B cell (primary cell): ENCODE results near the gene DOCK7.

Experiments used
- EZH2 ChIP-seq: IDR thresholded peaks from 2 replicates; pipeline ENCODE4 v1.6.1; 2012; ENCODE audit warnings: borderline replicate concordance, low read depth, mild to moderate bottlenecking, moderate library complexity, low read length; ENCODE audit not compliant: insufficient read depth, poor library complexity, severe bottlenecking
- TF ChIP-seq, protein P1 (sequence below): fragments of 200-600 bp; IDR thresholded peaks from one replicate; pipeline ENCODE4 v1.8.0; 2022; ENCODE audit warnings: antibody characterized with exemption, mild to moderate bottlenecking

DNA sequence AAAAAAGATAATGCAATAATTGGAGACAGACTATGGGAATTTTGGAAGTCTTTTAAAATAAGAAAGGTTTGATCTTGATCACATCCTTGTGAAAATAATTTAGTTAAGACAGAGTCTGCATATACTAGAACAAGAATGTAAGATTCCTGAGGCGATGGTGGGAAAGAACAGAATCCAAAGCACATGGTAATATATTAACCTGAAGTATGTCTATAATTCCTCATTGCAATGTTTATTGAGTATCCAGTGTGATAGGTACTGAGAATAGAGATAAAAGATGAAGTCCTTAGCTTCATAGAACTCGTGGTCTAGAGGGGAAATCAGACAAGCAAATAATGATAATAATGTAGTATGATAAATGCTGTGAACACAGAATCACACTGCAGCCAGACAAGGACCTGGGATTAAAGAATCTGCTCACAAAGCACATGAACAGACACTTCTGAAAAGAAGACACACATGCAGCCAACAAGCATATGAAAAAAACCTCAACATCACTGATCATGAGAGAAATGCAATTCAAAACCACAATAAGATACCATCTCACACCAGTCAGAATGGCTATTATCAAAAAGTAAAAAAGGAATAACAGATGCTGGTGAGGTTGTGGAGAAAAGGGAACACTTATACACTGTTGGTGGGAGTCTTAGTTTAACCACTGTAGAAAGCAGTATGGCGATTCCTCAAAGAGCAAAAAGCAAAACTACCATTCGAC, 97.8 kb downstream of the DOCK7 start:
- TF ChIP-seq EZH2, result no peak
- TF ChIP-seq, protein P1, sequence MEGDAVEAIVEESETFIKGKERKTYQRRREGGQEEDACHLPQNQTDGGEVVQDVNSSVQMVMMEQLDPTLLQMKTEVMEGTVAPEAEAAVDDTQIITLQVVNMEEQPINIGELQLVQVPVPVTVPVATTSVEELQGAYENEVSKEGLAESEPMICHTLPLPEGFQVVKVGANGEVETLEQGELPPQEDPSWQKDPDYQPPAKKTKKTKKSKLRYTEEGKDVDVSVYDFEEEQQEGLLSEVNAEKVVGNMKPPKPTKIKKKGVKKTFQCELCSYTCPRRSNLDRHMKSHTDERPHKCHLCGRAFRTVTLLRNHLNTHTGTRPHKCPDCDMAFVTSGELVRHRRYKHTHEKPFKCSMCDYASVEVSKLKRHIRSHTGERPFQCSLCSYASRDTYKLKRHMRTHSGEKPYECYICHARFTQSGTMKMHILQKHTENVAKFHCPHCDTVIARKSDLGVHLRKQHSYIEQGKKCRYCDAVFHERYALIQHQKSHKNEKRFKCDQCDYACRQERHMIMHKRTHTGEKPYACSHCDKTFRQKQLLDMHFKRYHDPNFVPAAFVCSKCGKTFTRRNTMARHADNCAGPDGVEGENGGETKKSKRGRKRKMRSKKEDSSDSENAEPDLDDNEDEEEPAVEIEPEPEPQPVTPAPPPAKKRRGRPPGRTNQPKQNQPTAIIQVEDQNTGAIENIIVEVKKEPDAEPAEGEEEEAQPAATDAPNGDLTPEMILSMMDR, result no peak
